ENCODE measurements around the gene KDM4C. TPM values are rescaled to one million over a fixed set of nuclear protein-coding genes. Genes with fewer than 3 reads are reported as not detected.

The KDM4C gene
- total and polyA plus RNA-seq, 12 donors = 6.1 to 18.2 (median 14.6) TPM

GRCh38 chr9:7212101-7212500 is 454.3 kb downstream of the KDM4C start:
- Histone ChIP-seq H3K27me3 (peaks cover 0 to 9% (median 0%) of the 10 kb centered on the region in 7 donors), H3K9me3 (no peaks in the 10 kb centered on the region), H3K27ac (no peak overlapping the region), H3K36me3 (no peaks in the 10 kb centered on the region), H3K4me3 (no peak overlapping the region), H3K4me1 (no peaks in the 10 kb centered on the region)
- ATAC-seq (no peak), DNase-seq (no peak)
- 49 to 57% methylated on average over 4 of the region's 4 CpGs for WGBS, 2 donors
- intact Hi-C loops (cut with DNase I) = loop anchor here in 1 of 10 donors (10.0 kb wide), 1 partner anchor 743 kb away; no protein-coding TSS in a partner anchor
- no peak for TF ChIP-seq CTCF (IDR thresholded peaks at IDR 0.05)

DNA sequence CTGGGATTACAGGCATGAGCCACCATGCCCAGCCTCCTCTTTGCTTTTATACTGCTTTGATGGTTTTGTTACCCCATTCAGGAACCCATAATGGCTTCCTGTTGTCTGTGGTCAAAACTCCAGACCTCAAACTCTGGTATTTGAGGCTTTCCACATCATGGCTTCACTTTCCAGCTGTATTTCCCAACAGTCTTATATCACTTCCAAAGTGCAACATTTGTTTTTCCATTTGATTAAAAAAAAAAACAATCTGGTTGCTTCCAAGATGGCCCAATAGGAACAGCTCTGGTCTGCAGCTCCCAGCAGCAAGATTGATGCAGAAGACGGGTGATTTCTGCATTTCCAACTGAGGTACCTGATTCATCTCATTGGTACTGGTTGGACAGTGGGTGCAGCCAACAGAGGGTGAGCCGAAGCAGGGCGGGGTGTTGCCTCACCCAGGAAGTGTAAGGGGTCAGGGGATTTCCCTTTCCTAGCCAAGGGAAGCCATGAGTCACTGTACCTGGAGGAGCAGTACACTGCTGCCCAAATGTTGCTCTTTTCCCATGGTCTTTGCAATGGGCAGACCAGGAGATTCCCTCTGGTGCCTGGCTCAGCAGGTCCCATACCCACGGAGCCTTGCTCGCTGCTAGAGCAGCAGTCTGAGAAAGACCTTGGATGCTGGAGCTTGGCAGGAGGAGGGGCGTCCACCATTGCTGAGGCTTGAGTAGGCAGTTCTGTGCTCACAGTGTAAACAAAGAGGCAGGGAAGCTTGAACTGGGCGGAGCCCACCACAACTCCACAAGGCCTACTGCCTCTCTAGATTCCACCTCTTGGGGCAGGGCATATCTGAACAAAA is 458.4 kb downstream of the KDM4C start:
- peaks cover 0 to 4% (median 0%) of the 10 kb centered on the region in 7 donors for H3K27me3 ChIP-seq
- 45 to 73% methylated on average over 7 of the region's 7 CpGs for WGBS, 2 donors
- H3K4me1 ChIP-seq = no peaks in the 10 kb centered on the region
- intact Hi-C loops (cut with DNase I) = loop anchor here in 1 of 10 donors (10.0 kb wide), 1 partner anchor 739 kb away; no protein-coding TSS in a partner anchor
- no peak overlapping the region for H3K27ac ChIP-seq
- H3K9me3 ChIP-seq = no peaks in the 10 kb centered on the region
- no peak for TF ChIP-seq CTCF (IDR thresholded peaks at IDR 0.05)
- no peak overlapping the region for H3K4me3 ChIP-seq
- H3K36me3 ChIP-seq = no peaks in the 10 kb centered on the region
- DNase-seq (no peak), ATAC-seq (no peak)

GRCh38 chr9:7223981-7224380 is 466.2 kb downstream of the KDM4C start:
- H3K4me3 ChIP-seq = no peak overlapping the region
- intact Hi-C loops (cut with DNase I) = loop anchor here in 1 of 10 donors (10.0 kb wide), 1 partner anchor 61 kb away; no protein-coding TSS in a partner anchor
- H3K9me3 ChIP-seq = no peaks in the 10 kb centered on the region
- peaks cover 0 to 13% (median 0%) of the 10 kb centered on the region in 7 donors for H3K27me3 ChIP-seq
- H3K4me1 ChIP-seq = no peaks in the 10 kb centered on the region
- no peak for TF ChIP-seq CTCF (IDR thresholded peaks at IDR 0.05)
- ATAC-seq (no peak), DNase-seq (no peak)
- no peaks in the 10 kb centered on the region for H3K36me3 ChIP-seq
- WGBS, 2 donors = 38 to 40% methylated on average over 6 of the region's 6 CpGs
- no peak overlapping the region for H3K27ac ChIP-seq

Other genes with a start within 250 kb of the KDM4C start
- not detected for gene GLDC, start 112.2 kb upstream of the KDM4C start, total RNA-seq
- gene GLDC, start 112.2 kb upstream of the KDM4C start, polyA plus RNA-seq = under 1 TPM in 1 of 2 donors, not detected in 1; 0.03 TPM